ACC112 (cell line): Measurements from ENCODE around the gene OR52E6.

Experiments used
- H2AFZ ChIP-seq: fragments of 200-600 bp; sonication (generic); one replicate; pipeline ENCODE4 v1.6.0; 2017; ENCODE audit warnings: antibody characterized with exemption, low read length; ENCODE audit not compliant: unreplicated experiment
- H3K27ac ChIP-seq: fragments of 200-600 bp; sonication (generic); 2 replicates; pipeline ENCODE4 v1.5.1; 2014; ENCODE audit warnings: low read depth, mild to moderate bottlenecking, antibody characterized with exemption, low read length, moderate library complexity
- H3K27me3 ChIP-seq: fragments of 200-600 bp; sonication (generic); 2 replicates; pipeline ENCODE4 v1.6.1; 2014; ENCODE audit warnings: mild to moderate bottlenecking, antibody characterized with exemption, low read length, moderate library complexity, mixed read lengths; ENCODE audit not compliant: insufficient read depth
- H3K36me3 ChIP-seq: fragments of 200-600 bp; sonication (generic); 2 replicates; pipeline ENCODE4 v1.6.1; 2016; ENCODE audit warnings: mild to moderate bottlenecking, antibody characterized with exemption, low read length, moderate library complexity, mixed read lengths; ENCODE audit not compliant: insufficient read depth
- H3K4me1 ChIP-seq: fragments of 200-600 bp; sonication (generic); one replicate; pipeline ENCODE4 v1.6.1; 2016; ENCODE audit warnings: low read length, mixed read lengths; ENCODE audit not compliant: insufficient read depth, unreplicated experiment, control insufficient read depth
- H3K4me3 ChIP-seq: fragments of 200-600 bp; sonication (generic); 2 replicates; pipeline ENCODE4 v1.5.1; 2014; ENCODE audit warnings: mild to moderate bottlenecking, low read depth, low read length
- H3K79me2 ChIP-seq: fragments of 200-600 bp; sonication (generic); one replicate; pipeline ENCODE4 v1.6.0; 2016; ENCODE audit warnings: low read length; ENCODE audit not compliant: control insufficient read depth, unreplicated experiment, insufficient read depth

Gene OR52E6

DNA sequence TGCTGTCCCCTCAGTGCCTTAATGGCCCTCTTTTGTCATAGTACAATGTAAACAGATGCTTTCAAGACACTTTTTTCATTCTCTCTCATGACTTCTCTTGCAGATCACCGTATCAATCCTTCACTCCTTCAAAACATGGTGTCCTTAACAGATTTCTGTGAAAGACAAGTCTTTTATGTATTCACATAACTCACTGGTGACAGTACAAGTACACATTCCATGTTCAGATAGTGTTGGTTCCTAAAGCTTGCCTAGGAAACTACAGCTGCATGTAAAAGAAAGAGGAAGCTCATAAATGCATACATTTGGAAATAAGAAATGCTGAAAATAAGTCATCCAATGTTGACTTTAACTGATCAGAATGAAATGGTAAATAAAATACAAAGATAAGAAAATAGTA is 5.0 kb upstream of the OR52E6 start:
- no peaks in the 10 kb centered on the region for H3K79me2 ChIP-seq
- no peak overlapping the region for H2AFZ ChIP-seq
- no peak overlapping the region for H3K27ac ChIP-seq
- H3K36me3 ChIP-seq: no peaks in the 10 kb centered on the region
- H3K4me1 ChIP-seq: no peaks in the 10 kb centered on the region
- no peak overlapping the region for H3K4me3 ChIP-seq
- H3K27me3 ChIP-seq: peaks cover 12% of the 10 kb centered on the region; the same call in 1 of the 2 replicates

DNA sequence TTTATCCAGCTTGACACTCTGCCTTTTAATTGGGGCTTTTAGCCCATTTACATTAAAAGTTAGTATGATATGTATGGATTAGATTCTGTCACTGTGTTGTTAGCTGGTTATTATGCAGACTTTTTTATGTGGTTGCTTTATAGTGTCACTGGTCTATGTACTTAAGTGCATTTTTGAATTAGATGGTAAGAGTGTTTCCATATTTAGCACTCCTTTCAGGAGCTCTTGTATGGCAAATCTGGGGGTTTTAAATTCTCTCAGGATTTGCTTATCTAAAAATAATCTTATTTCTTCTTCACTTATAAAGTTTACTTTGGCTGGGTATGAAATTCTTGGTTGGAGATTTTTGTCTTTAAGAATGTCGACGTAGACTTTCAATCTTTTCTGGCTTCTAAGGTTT is 4.0 kb downstream of the OR52E6 start:
- Histone ChIP-seq H3K36me3 (no peaks in the 10 kb centered on the region), H3K4me3 (no peak overlapping the region), H3K27ac (no peak overlapping the region), H3K79me2 (no peaks in the 10 kb centered on the region), H3K4me1 (no peaks in the 10 kb centered on the region), H2AFZ (no peak overlapping the region), H3K27me3 (peaks cover 14% of the 10 kb centered on the region)

DNA sequence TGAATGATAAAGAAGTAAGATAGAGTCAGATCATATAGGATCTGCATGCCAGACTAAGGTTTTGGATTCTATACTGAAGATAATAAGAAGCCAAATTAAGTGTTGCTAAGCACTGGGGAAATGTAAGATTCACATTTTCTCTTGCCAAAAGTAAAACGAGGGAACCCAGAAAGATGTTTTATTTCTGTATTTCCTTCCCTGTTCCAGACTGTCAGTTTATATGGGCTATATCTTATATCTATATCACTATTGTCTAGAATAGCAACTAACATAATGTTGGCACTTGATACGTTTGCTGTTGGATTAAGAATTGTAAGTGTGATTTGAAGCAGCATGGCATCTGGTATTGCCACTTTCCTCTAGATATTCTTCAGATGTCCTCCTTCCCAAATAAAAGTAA is 8.3 kb downstream of the OR52E6 start:
- H3K27ac ChIP-seq: no peak overlapping the region

DNA sequence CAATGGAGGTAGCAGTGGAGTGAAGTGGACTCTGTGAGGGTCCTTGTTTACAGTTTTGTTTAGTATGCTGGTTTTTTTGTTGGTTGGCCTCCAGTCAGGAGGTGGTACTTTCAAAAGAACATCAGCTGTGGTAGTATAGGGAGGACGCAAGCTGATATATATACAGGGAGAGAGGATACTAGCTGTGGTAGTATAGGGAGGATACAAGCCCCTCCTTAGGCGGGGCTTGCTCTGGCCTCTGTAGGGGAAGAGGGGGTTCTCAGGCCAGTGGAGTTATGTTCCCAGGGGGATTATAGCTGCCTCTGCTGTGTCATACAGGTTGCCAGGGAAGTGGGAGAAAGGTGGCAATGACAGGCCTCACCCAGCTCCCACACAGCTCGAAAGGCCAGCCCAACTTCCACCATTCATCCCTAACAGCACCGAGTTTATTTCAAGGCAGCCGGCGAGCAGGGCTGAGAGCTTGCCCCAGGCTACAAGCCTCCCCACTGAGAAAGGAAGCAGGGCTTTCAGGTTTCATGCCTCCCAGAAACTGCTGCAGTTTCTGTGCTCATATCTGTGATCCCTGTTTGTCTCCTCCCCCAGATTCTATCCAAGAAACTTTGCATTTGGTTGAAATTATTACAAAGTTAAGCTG is 10.4 kb downstream of the OR52E6 start:
- H3K27me3 ChIP-seq: peaks cover 22% of the 10 kb centered on the region
- no peaks in the 10 kb centered on the region for H3K36me3 ChIP-seq
- H3K4me1 ChIP-seq: no peaks in the 10 kb centered on the region
- no peak overlapping the region for H3K27ac ChIP-seq
- H3K79me2 ChIP-seq: no peaks in the 10 kb centered on the region
- H3K4me3 ChIP-seq: no peak overlapping the region
- no peak overlapping the region for H2AFZ ChIP-seq

More for the DNA sequence above, 8.3 kb downstream of the OR52E6 start:
- H3K79me2 ChIP-seq: no peaks in the 10 kb centered on the region
- no peak overlapping the region for H3K4me3 ChIP-seq
- H3K4me1 ChIP-seq: no peaks in the 10 kb centered on the region
- no peak overlapping the region for H2AFZ ChIP-seq
- peaks cover 22% of the 10 kb centered on the region for H3K27me3 ChIP-seq
- H3K36me3 ChIP-seq: no peaks in the 10 kb centered on the region

DNA sequence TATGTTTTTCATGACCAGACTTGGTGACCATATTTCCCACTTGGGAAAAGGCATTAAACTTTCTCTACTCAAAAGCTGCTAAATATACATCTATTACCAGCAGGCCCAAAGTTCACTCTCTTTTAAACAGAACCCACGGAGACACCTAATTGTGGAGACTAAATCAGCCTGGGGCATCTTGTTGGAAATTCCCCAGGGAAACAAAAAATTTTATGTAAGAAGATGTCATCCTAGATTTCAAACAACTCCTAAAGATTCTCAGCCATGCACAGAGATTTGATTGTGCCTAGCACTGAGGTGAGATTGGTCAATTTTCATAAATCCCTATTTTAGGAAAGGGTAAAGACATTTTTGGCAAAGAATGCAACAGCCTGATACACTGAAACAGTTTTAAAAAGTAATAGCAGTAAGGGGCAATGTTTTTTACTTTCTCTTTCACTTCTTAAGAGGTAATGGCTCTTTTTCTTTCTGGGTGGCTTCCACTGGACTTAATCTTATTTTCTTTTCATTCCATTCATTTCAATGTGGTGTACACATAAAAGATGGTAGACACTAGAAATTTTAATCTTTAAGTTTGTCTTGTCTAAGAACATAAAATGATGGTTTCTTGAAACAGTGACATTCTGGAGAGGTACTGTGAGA is 23.3 kb downstream of the OR52E6 start:
- H3K36me3 ChIP-seq: no peaks in the 10 kb centered on the region
- no peaks in the 10 kb centered on the region for H3K79me2 ChIP-seq
- peak overlapping the region; percentile 64 for H3K4me3 ChIP-seq
- H3K27me3 ChIP-seq: no peaks in the 10 kb centered on the region
- peak overlapping the region; percentile 96 for H2AFZ ChIP-seq
- H3K4me1 ChIP-seq: no peaks in the 10 kb centered on the region
- no peak overlapping the region for H3K27ac ChIP-seq

- no peak overlapping the region for H3K27ac ChIP-seq
- no peaks in the 10 kb centered on the region for H3K27me3 ChIP-seq
- H3K4me1 ChIP-seq: no peaks in the 10 kb centered on the region
- H3K4me3 ChIP-seq: no peak overlapping the region
- H3K36me3 ChIP-seq: no peaks in the 10 kb centered on the region
- no peak overlapping the region for H2AFZ ChIP-seq
- H3K79me2 ChIP-seq: no peaks in the 10 kb centered on the region
Measured at GRCh38 chr11:5815534-5815933, 26.2 kb downstream of the OR52E6 start.

- Histone ChIP-seq H3K27me3 (peaks cover 7% of the 10 kb centered on the region; the same call in 1 of the 2 replicates), H3K27ac (no peak overlapping the region), H3K36me3 (no peaks in the 10 kb centered on the region), H2AFZ (no peak overlapping the region), H3K4me3 (no peak overlapping the region), H3K4me1 (no peaks in the 10 kb centered on the region), H3K79me2 (no peaks in the 10 kb centered on the region)
Measured at GRCh38 chr11:5809905-5810795, 31.5 kb downstream of the OR52E6 start.

- Histone ChIP-seq H3K27ac (no peak overlapping the region), H3K27me3 (peaks cover 11% of the 10 kb centered on the region; the same call in 1 of the 2 replicates), H2AFZ (peak overlapping the region; percentile 74), H3K36me3 (no peaks in the 10 kb centered on the region), H3K4me1 (no peaks in the 10 kb centered on the region), H3K79me2 (no peaks in the 10 kb centered on the region), H3K4me3 (peak overlapping the region; percentile 89)
Measured at GRCh38 chr11:5809122-5809519, 32.6 kb downstream of the OR52E6 start.

DNA sequence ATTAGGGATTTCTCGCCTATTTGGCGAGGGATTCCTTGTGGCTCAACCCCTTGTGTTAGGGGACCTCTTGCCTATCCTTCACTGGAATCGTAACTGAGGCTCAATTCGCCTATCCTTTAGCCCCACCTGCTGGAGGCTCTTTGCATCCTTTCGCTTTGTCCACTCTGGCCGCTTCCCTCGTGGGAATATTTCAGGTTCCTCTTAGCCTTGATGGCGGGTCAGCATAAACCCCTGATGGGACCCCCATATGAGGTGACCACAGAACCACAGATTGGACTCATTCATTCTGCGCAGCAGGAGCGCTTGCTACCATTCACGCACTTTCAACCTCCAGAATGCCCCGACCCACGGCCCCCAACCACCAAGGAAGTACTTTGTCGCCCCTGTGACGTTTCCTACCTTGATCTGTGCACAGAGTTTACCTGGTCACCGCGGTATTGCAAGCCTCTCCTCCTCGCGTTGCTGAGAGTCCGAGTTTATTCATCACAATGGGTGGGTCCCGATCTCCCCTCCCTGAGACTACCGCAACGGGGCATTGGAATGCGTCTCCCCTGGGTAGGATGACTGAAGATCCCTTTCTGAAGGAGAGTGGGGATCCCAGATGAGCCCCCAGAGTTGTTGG is 33.1 kb downstream of the OR52E6 start, which contains the start of gene OR52N2:
OR52N2 (plus strand) TSS at position 425 of the 622 bp plus-strand sequence. CDS start 11,412 bp downstream, outside the sequence.
- Histone ChIP-seq H3K27ac (no peak within 1 kb of the TSS), H3K4me3 (peak within 1 kb of the TSS; percentile 89), H3K36me3 (no peaks in the 10 kb centered on the region), H3K79me2 (no peaks in the 10 kb centered on the region), H3K4me1 (no peaks in the 10 kb centered on the region), H3K27me3 (peaks cover 15% of the 10 kb centered on the region), H2AFZ (peak within 1 kb of the TSS; percentile 74)

GRCh38 chr11:5807580-5807979 is 34.1 kb downstream of the OR52E6 start:
- Histone ChIP-seq H3K27me3 (peaks cover 22% of the 10 kb centered on the region), H3K4me3 (no peak overlapping the region), H3K4me1 (no peaks in the 10 kb centered on the region), H3K36me3 (no peaks in the 10 kb centered on the region), H3K27ac (no peak overlapping the region), H3K79me2 (no peaks in the 10 kb centered on the region), H2AFZ (no peak overlapping the region)
